GM19023 (cell line): Measurements from ENCODE around the gene NOTUM.

Experiments used
- ATAC-seq: cut with Tn5 transposase; IDR thresholded peaks from one replicate; pipeline ENCODE4 v1.9.1; 2021; ENCODE audit warnings: mild to moderate bottlenecking, moderate library complexity; ENCODE audit not compliant: unreplicated experiment

The NOTUM gene

GRCh38 chr17:81961087-81961511, at the start of gene NOTUM:
Gene NOTUM (minus strand): TSS chr17:81961187. CDS start chr17:81960909, 278 bp downstream.
- ATAC-seq = no peak

- no peak for ATAC-seq
These were observed 48.4 kb upstream of the NOTUM start for GRCh38 chr17:82009413-82009812.

GRCh38 chr17:82008941-82009405, 48.0 kb upstream of the NOTUM start:
- no peak for ATAC-seq

- no peak for ATAC-seq
These were observed 47.4 kb upstream of the NOTUM start for GRCh38 chr17:82008258-82008940.

- no peak for ATAC-seq
These were observed 46.7 kb upstream of the NOTUM start for GRCh38 chr17:82007495-82008257.

- no peak for ATAC-seq
These were observed 46.2 kb upstream of the NOTUM start for GRCh38 chr17:82007228-82007494.

GRCh38 chr17:82006468-82007227, 45.7 kb upstream of the NOTUM start:
- no peak for ATAC-seq

- ATAC-seq = no peak
These were observed 44.8 kb upstream of the NOTUM start for GRCh38 chr17:82005701-82006348.

GRCh38 chr17:82004517-82005455, 43.8 kb upstream of the NOTUM start:
- ATAC-seq = no peak

GRCh38 chr17:82003411-82004381, 42.7 kb upstream of the NOTUM start:
- no peak for ATAC-seq

GRCh38 chr17:82001571-82002056, 40.6 kb upstream of the NOTUM start:
- no peak for ATAC-seq

GRCh38 chr17:82000803-82001570, 40.0 kb upstream of the NOTUM start:
- no peak for ATAC-seq

- ATAC-seq = no peak
These were observed 39.2 kb upstream of the NOTUM start for GRCh38 chr17:81999976-82000802.

- no peak for ATAC-seq
These were observed 38.6 kb upstream of the NOTUM start for GRCh38 chr17:81999587-81999975.

- ATAC-seq = no peak
These were observed 37.9 kb upstream of the NOTUM start for GRCh38 chr17:81998691-81999438.

GRCh38 chr17:81998212-81998611, 37.2 kb upstream of the NOTUM start:
- no peak for ATAC-seq
